ENCODE data around the gene PAOX.

DNA sequence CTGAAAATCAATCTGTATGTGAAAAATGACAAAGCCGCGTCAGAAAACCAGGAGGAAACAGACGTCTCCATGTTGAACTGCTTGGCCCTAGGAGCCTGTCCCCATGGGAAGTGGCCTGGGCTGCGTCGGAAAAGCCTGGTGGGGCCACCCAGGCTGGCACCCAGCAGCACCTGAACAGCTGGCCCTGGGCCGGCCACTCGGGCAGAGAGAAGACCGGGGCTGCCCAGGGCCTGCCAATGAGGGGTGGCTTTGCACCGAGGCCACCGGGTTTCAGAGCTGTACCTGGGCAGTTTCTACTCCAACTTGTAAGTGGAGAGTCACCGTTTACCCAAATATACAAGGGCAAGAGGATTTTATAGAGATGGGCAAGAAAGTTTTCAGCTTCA is 20.1 kb upstream of the PAOX start:
- no peak for TF ChIP-seq EZH2 (IDR thresholded peaks at IDR 0.05; ENCODE audit: borderline replicate concordance, low read depth, low read length, severe bottlenecking)
- TF ChIP-seq CTCF (IDR thresholded peaks at IDR 0.05; ENCODE audit: borderline replicate concordance, extremely low read depth, low read length, poor library complexity, severe bottlenecking), result no peak

Measured in DND-41 (cell line).